Left lung (tissue), 10 donors: Measurements from ENCODE around the gene KIF6. TPM values are rescaled to one million over a fixed set of nuclear protein-coding genes. Genes with fewer than 3 reads are reported as not detected.

Experiments
- ATAC-seq: fragments of 200-7000 bp; cut with Tn5 transposase; one replicate; pipeline ENCODE4 v1.9.1; 2020; ENCODE audit warnings: moderate library complexity
- DNase-seq, 4 donors: peaks; one replicate each; pipeline ENCODE4 v3.0.0-alpha.2; 2013 to 2020
- H3K27ac ChIP-seq, 2 donors: fragments of 200-600 bp; sonication (generic) in 1 of 2; one replicate each; pipeline versions ENCODE4 v1.5.0 to v1.8.0; 2020 to 2021
- H3K27me3 ChIP-seq, 2 donors: fragments of 200-600 bp; sonication (generic) in 1 of 2; one replicate each; pipeline versions ENCODE4 v1.5.0 to v1.8.0; 2020 to 2021
- H3K36me3 ChIP-seq, 2 donors: fragments of 200-600 bp; sonication (generic) in 1 of 2; one replicate each; pipeline versions ENCODE4 v1.5.0 to v1.8.0; 2020 to 2021
- H3K4me1 ChIP-seq, 2 donors: fragments of 200-600 bp; one replicate each; pipeline ENCODE4 v1.8.0; 2021
- H3K4me3 ChIP-seq, 2 donors: fragments of 200-600 bp; sonication (generic) in 1 of 2; one replicate each; pipeline versions ENCODE4 v1.5.0 to v1.8.0; 2020 to 2021; ENCODE audit warnings: mild to moderate bottlenecking in 1 of 2
- H3K9me3 ChIP-seq, 2 donors: fragments of 200-600 bp; sonication (generic) in 1 of 2; one replicate each; pipeline versions ENCODE4 v1.5.0 to v1.8.0; 2020 to 2021
- CTCF ChIP-seq, 2 donors: fragments of 200-600 bp; sonication (generic) in 1 of 2; IDR thresholded peaks; one replicate each; pipeline versions ENCODE4 v1.5.0 to v1.8.0; 2021; ENCODE audit warnings: antibody characterized with exemption in 2 of 2
- intact Hi-C, 2 donors: fragments of 100-400 bp; cut with DNase I; formaldehyde crosslinking; loops; one replicate each; pipeline versions ENCODE4 v1.11.2 to v1.14.2; 2022
- polyA plus RNA-seq, 6 donors: library from polyadenylated mRNA; unstranded; fragments of 120-200 nt; gene quantifications; one replicate each; pipeline ENCODE4 v1.2.1, GENCODE V29; 2013; ENCODE audit not compliant: insufficient read length in 6 of 6
- total RNA-seq, 2 donors: library from RNA; stranded (reverse); fragmentation: NEBNext Ultra II Directional; extraction: Animal tissue kit (Norgen Biotek cat#: 25700); gene quantifications; one replicate each; pipeline ENCODE4 v1.2.1, GENCODE V29; 2021
- donor health status: DM: no; HTN: yes; CAD: no.
- donor health status: DM: no; HTN: no; CAD: no.

Gene KIF6
- total and polyA plus RNA-seq, 8 donors = 0.93 to 4.4 (median 2.8) TPM

DNA sequence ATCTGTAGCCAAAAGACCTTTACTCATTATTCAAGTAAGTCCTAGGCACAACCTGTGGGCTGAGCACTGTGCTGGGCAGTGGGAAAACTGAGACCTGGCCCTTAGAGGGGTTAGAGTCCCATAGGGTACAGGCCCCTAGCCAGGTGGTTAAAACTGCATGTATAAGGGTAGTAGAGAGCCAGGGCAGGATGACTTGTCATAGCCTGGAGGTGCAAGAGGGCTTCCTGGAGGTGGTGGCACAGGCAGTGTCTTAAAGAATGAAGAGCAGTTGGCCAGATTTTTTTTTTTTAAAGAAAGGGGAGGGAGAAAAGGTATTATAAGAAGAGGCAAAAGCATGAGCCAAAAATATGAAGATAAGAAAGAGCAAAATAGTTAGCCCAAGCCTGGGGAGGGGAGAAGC lies 226.2 kb downstream of the KIF6 start:
- H3K27me3 ChIP-seq = no peaks in the 10 kb centered on the region
- no peak for ATAC-seq
- intact Hi-C loops = no loop called here
- H3K27ac ChIP-seq = no peak overlapping the region
- TF ChIP-seq CTCF (IDR thresholded peaks at IDR 0.05) = no peak
- DNase-seq = no peak
- H3K4me3 ChIP-seq = no peak overlapping the region
- H3K9me3 ChIP-seq = peaks cover 0 to 24% of the 10 kb centered on the region in 2 donors
- no peaks in the 10 kb centered on the region for H3K4me1 ChIP-seq
- H3K36me3 ChIP-seq = no peaks in the 10 kb centered on the region

DNA sequence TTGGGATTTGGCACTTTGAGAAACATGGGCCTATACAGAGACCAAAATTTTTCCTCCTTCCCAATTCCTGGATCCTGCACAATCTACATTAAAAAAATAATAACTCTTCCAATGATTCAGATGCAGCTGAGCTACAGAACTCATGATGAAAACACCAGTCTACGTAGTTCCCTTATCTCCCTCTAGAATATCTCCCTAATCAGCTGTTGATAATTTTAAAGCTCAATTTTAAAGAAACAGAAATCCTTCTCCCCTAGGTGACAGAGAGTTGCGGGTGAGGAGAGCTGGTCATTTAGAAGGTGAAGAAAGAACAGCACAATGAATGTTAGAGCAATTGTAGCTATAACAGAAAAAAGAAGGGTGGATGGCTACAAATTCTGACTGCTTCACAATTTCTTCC lies 227.1 kb downstream of the KIF6 start:
- peaks cover 0 to 4% of the 10 kb centered on the region in 2 donors for H3K4me1 ChIP-seq
- no peaks in the 10 kb centered on the region for H3K27me3 ChIP-seq
- no peaks in the 10 kb centered on the region for H3K36me3 ChIP-seq
- H3K9me3 ChIP-seq = peaks cover 0 to 22% of the 10 kb centered on the region in 2 donors
- H3K4me3 ChIP-seq = no peak overlapping the region
- H3K27ac ChIP-seq = no peak overlapping the region
- ATAC-seq (no peak), DNase-seq (no peak)
- intact Hi-C loops = no loop called here
- TF ChIP-seq CTCF (IDR thresholded peaks at IDR 0.05) = no peak

GRCh38 chr6:39496915-39497314 lies 228.3 kb downstream of the KIF6 start:
- no peak overlapping the region for H3K27ac ChIP-seq

GRCh38 chr6:39496456-39496855 lies 228.8 kb downstream of the KIF6 start:
- H3K27me3 ChIP-seq = no peaks in the 10 kb centered on the region
- TF ChIP-seq CTCF (IDR thresholded peaks at IDR 0.05) = no peak
- ATAC-seq (no peak), DNase-seq (no peak)
- H3K36me3 ChIP-seq = no peaks in the 10 kb centered on the region
- no peak overlapping the region for H3K4me3 ChIP-seq
- peaks cover 0 to 4% of the 10 kb centered on the region in 2 donors for H3K4me1 ChIP-seq
- peaks cover 0 to 5% of the 10 kb centered on the region in 2 donors for H3K9me3 ChIP-seq
- no peak overlapping the region for H3K27ac ChIP-seq
- intact Hi-C loops = no loop called here

More at GRCh38 chr6:39496915-39497314, 228.3 kb downstream of the KIF6 start:
- intact Hi-C loops = no loop called here
- Histone ChIP-seq H3K27me3 (no peaks in the 10 kb centered on the region), H3K4me1 (peaks cover 0 to 4% of the 10 kb centered on the region in 2 donors), H3K9me3 (peaks cover 0 to 10% of the 10 kb centered on the region in 2 donors), H3K36me3 (no peaks in the 10 kb centered on the region), H3K4me3 (no peak overlapping the region)
- DNase-seq (peak in 3 of 4 donors; percentile 41 to 94 (median 94)), ATAC-seq (peak; percentile 71)
- TF ChIP-seq CTCF (IDR thresholded peaks at IDR 0.05) = no peak

- DNase-seq = no peak
- no peaks in the 10 kb centered on the region for H3K27me3 ChIP-seq
- no peak overlapping the region for H3K4me3 ChIP-seq
Measured at GRCh38 chr6:39495640-39496039, 229.6 kb downstream of the KIF6 start.

More at GRCh38 chr6:39495640-39496039, 229.6 kb downstream of the KIF6 start:
- peaks cover 0 to 4% of the 10 kb centered on the region in 2 donors for H3K4me1 ChIP-seq
- TF ChIP-seq CTCF (IDR thresholded peaks at IDR 0.05) = no peak
- no peak overlapping the region for H3K27ac ChIP-seq
- H3K9me3 ChIP-seq = no peaks in the 10 kb centered on the region
- intact Hi-C loops = no loop called here
- H3K36me3 ChIP-seq = no peaks in the 10 kb centered on the region
- no peak for ATAC-seq
